ENCODE results near the gene LRFN3. TPM values are rescaled to one million over a fixed set of nuclear protein-coding genes. Genes with fewer than 3 reads are reported as not detected.
A peak's percentile ranks its signal among the peaks of the same experiment; 100 is the strongest.
"Not testable (repeated sequence)": the region's sequence is repeated elsewhere in the genome, so short reads cannot be mapped to it uniquely, and the experiment has no call there.

The LRFN3 gene
- total RNA-seq, 2 experiments from 2014 or later, result 4.0 TPM

DNA sequence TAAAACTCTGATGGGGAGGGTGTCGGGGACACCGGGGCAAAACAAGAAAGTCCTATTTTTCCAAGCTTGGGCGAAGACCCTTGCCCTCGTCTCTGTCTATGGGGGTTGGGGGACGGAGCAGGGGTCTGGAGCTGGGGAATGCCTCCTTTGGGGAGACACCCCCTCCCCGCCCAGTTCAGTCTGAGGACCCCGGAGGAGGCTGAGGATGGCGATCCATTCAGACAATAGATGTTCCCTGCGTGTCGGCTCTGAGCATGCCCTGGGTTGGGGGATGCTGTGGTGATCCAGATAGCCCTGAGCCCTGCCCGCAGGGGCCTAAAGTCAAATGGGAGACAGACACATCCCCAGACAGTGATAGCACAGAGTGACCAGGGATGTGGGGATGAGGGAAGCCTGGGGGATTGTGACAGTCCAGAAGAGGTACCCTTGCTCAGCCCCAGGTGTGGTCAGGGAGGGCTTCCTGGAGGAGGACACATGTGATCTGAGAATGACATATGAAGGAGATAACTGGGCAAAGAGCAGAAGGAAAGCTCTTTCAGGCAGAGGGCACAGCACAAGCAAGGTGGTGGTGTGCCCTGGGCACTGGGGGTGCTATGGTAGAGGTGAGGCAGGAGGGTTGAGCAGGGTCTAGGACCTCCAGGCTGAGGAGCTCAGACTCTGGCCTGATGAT lies 9.1 kb downstream of the LRFN3 start:
- no peak for DNase-seq
- Mint-ChIP-seq H3K4me3 (no peak overlapping the region), H3K36me3 (ENCODE audit: low read depth) (peaks cover 3% of the 10 kb centered on the region), H3K27me3 (ENCODE audit: low read depth) (no peaks in the 10 kb centered on the region), H3K4me1 (ENCODE audit: low read depth) (peaks cover 10% of the 10 kb centered on the region), H3K27ac (no peak overlapping the region), H3K9me3 (no peaks in the 10 kb centered on the region)
- intact Hi-C loops (cut with micrococcal nuclease), result no loop called here
- CTCF ChIA-PET, result interaction anchor here (0.6 kb wide), 1 partner anchor 222 kb away, joined by 3 read pairs; no protein-coding TSS in a partner anchor

DNA sequence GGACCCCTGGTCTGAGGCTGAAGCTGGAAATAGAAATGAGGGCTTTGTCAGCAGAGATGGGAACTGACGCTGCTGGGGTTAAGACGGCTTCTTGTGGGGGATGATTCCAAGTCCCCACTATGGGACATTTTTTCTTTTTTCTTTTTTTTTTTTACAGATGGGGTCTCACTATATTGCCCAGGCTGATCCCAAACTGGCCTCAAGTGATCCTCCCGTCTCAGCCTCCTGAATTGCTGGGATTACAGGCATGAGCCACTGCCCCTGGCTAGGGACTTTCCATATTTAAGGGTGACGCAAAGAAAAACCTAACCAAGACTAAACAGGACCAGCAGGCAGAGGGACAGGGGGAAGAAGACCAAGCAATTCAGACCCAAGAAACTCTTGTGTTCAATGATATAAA lies 10.0 kb downstream of the LRFN3 start:
- no peak for DNase-seq
- Mint-ChIP-seq H3K4me3 (no peak overlapping the region), H3K9me3 (no peaks in the 10 kb centered on the region), H3K27ac (no peak overlapping the region), H3K36me3 (ENCODE audit: low read depth) (peaks cover 3% of the 10 kb centered on the region), H3K27me3 (ENCODE audit: low read depth) (no peaks in the 10 kb centered on the region), H3K4me1 (ENCODE audit: low read depth) (peaks cover 14% of the 10 kb centered on the region)
- intact Hi-C loops (cut with micrococcal nuclease), result no loop called here
- CTCF ChIA-PET, result interaction anchor here (0.6 to 1.5 kb wide), 4 partner anchors 179 to 424 kb away, joined by 3 to 4 read pairs (median 3); no protein-coding TSS in a partner anchor

DNA sequence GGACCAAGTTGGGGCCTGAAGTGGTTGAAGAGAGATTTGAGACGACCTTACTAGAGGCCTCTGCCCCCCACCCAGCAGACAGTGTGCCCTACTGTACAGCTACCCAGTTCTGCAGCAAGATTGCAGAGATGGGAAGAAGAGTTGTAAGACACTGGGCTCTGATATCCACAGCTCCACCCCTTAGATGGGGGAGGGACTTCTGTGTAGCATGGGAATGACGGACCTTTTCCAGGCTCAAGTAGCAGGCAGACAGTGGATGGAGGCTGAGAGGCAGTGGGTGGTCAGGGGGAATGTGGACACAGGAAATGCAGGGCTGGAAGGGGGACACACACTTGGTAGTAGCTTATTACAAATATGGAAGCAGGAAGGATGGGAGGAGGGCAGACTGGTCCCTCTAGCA lies 13.0 kb downstream of the LRFN3 start:
- no peak overlapping the region for H3K27ac Mint-ChIP-seq
- no peak overlapping the region for H3K4me3 Mint-ChIP-seq
- H3K36me3 Mint-ChIP-seq (ENCODE audit: low read depth), result peaks cover under 1% of the 10 kb centered on the region
- H3K27me3 Mint-ChIP-seq (ENCODE audit: low read depth), result no peaks in the 10 kb centered on the region
- peaks cover 29% of the 10 kb centered on the region for H3K4me1 Mint-ChIP-seq (ENCODE audit: low read depth)
- intact Hi-C loops (cut with micrococcal nuclease), result no loop called here
- no peaks in the 10 kb centered on the region for H3K9me3 Mint-ChIP-seq
- DNase-seq, result no peak
- CTCF ChIA-PET, result interaction anchor here (0.8 to 1.6 kb wide), 3 partner anchors 10 to 65 kb away, joined by 3 to 9 read pairs (median 4); partner anchors contain the start of gene ALKBH6

DNA sequence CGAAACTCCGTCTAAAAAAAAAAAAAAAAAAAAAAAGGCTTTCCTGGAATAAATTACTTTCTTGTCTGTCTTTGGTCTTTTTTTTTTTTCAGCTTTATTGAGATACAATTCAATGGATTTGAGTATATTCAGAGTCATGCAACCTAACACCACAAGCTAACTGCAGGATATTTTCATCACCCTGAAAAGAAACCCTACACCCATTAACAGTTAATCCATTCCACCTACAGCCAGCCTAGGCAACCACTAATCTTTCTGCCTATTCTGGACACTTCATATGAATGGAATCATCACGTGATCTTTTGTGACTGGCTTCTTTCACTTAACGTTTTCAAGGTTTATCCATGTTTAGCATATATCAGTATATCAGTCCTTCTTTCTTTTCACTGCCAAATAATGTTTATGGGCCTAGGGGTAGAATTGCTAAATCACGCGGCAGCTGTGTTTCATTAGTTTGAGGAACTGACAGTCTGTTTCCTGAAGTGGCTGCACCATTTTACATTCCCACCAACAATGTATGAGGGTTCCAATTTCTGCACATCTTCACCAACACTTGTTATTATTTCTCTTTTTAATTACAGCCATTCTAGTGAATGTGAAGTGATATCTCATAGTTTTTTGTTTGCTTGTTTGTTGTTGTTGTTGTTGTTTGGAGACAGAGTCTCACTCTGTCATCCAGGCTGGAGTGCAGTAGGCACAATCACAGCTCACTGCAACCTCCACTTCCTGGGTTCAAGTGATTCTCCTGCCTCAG lies 19.9 kb downstream of the LRFN3 start:
- CTCF ChIA-PET, result interaction anchor here (0.6 kb wide), 1 partner anchor 96 kb away, joined by 3 read pairs; no protein-coding TSS in a partner anchor
- H3K4me1 Mint-ChIP-seq (ENCODE audit: low read depth), result peaks cover 42% of the 10 kb centered on the region
- intact Hi-C loops (cut with micrococcal nuclease), result no loop called here
- H3K27ac Mint-ChIP-seq, result no peak overlapping the region
- peaks cover 7% of the 10 kb centered on the region for H3K9me3 Mint-ChIP-seq
- no peak for DNase-seq
- H3K36me3 Mint-ChIP-seq (ENCODE audit: low read depth), result no peaks in the 10 kb centered on the region
- no peaks in the 10 kb centered on the region for H3K27me3 Mint-ChIP-seq (ENCODE audit: low read depth)
- no peak overlapping the region for H3K4me3 Mint-ChIP-seq

- CTCF ChIA-PET, result interaction anchor here (1.5 kb wide), 1 partner anchor 10 kb away, joined by 4 read pairs; no protein-coding TSS in a partner anchor
- H3K36me3 Mint-ChIP-seq (ENCODE audit: low read depth); DNase-seq; H3K27ac Mint-ChIP-seq; H3K27me3 Mint-ChIP-seq (ENCODE audit: low read depth); H3K9me3 Mint-ChIP-seq; H3K4me3 Mint-ChIP-seq; intact Hi-C loops (cut with micrococcal nuclease): not testable (repeated sequence)
- H3K4me1 Mint-ChIP-seq (ENCODE audit: low read depth), result peaks cover 41% of the 10 kb centered on the region
Measured at GRCh38 chr19:35957411-35957810, 21.2 kb downstream of the LRFN3 start.

- CTCF ChIA-PET, result interaction anchor here (0.9 to 1.6 kb wide), 6 partner anchors 8 to 168 kb away, joined by 3 to 9 read pairs (median 4); no protein-coding TSS in a partner anchor
- Mint-ChIP-seq H3K27ac (no peak overlapping the region), H3K4me3 (no peak overlapping the region)
Measured at GRCh38 chr19:35958660-35959039, 22.5 kb downstream of the LRFN3 start.

GRCh38 chr19:35959040-35959967 lies 23.1 kb downstream of the LRFN3 start:
- peak; percentile 75 for DNase-seq
- peaks cover 7% of the 10 kb centered on the region for H3K9me3 Mint-ChIP-seq
- no peak overlapping the region for H3K27ac Mint-ChIP-seq
- H3K4me3 Mint-ChIP-seq, result peak overlapping the region; percentile 38
- intact Hi-C loops (cut with micrococcal nuclease), result no loop called here
- no peaks in the 10 kb centered on the region for H3K27me3 Mint-ChIP-seq (ENCODE audit: low read depth)
- H3K36me3 Mint-ChIP-seq (ENCODE audit: low read depth), result no peaks in the 10 kb centered on the region
- CTCF ChIA-PET, result interaction anchor here (1.1 to 1.6 kb wide), 5 partner anchors 8 to 38 kb away, joined by 3 to 9 read pairs (median 4); no protein-coding TSS in a partner anchor
- peaks cover 26% of the 10 kb centered on the region for H3K4me1 Mint-ChIP-seq (ENCODE audit: low read depth)

More at GRCh38 chr19:35958660-35959039, 22.5 kb downstream of the LRFN3 start:
- DNase-seq, result no peak
- no peaks in the 10 kb centered on the region for H3K36me3 Mint-ChIP-seq (ENCODE audit: low read depth)
- intact Hi-C loops (cut with micrococcal nuclease), result no loop called here
- H3K9me3 Mint-ChIP-seq, result peaks cover 7% of the 10 kb centered on the region
- no peaks in the 10 kb centered on the region for H3K27me3 Mint-ChIP-seq (ENCODE audit: low read depth)
- H3K4me1 Mint-ChIP-seq (ENCODE audit: low read depth), result peaks cover 32% of the 10 kb centered on the region

DNA sequence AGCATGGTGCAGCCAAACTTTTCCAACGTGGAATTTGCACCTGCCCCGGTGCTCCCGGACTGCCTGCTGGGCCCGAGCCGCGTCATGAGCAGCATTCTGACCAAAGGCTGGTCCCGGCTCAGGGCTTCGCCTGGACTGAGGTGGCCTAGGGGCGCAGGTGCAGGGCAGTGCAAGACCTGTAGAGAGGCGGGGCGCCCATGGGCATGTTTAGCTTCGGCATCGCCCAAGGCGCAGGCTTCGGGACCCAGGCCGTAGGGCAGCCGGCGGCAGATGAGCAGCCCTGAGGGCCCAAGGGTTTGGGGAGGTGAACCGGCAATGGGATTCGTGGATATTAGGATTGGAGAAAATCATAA lies 23.8 kb downstream of the LRFN3 start:
- Mint-ChIP-seq H3K36me3 (ENCODE audit: low read depth) (no peaks in the 10 kb centered on the region), H3K27me3 (ENCODE audit: low read depth) (no peaks in the 10 kb centered on the region), H3K27ac (no peak overlapping the region), H3K9me3 (peaks cover 7% of the 10 kb centered on the region), H3K4me1 (ENCODE audit: low read depth) (peaks cover 23% of the 10 kb centered on the region), H3K4me3 (peak overlapping the region; percentile 38)
- intact Hi-C loops (cut with micrococcal nuclease), result no loop called here
- CTCF ChIA-PET, result no interaction called here
- no peak for DNase-seq

GRCh38 chr19:35960432-35960972 lies 24.3 kb downstream of the LRFN3 start:
- no peak overlapping the region for H3K27ac Mint-ChIP-seq
- H3K4me1 Mint-ChIP-seq (ENCODE audit: low read depth), result peaks cover 19% of the 10 kb centered on the region
- peaks cover 4% of the 10 kb centered on the region for H3K9me3 Mint-ChIP-seq
- H3K27me3 Mint-ChIP-seq (ENCODE audit: low read depth), result no peaks in the 10 kb centered on the region
- H3K36me3 Mint-ChIP-seq (ENCODE audit: low read depth), result no peaks in the 10 kb centered on the region
- CTCF ChIA-PET, result no interaction called here
- intact Hi-C loops (cut with micrococcal nuclease), result no loop called here
- H3K4me3 Mint-ChIP-seq, result peak overlapping the region; percentile 11
- DNase-seq, result no peak

DNA sequence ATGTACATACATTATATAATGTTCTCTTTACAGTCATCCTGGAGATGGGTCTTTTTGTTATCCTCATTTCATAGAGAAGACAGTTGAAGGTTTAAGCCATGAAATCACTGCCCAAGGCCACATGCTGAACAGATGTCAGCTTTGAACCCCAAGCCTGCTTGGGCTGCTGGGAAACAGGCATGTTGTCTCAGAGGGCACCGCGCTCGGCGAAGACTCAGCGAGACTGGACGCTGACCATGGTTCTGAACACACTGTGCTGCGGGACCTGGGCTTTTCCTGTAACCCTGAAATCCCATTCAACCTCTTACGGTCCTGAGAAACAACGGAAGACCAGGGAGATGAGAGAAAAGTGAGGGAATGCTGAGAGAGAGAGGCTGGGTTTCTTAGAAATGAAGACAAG lies 27.3 kb downstream of the LRFN3 start:
- Mint-ChIP-seq H3K36me3 (ENCODE audit: low read depth) (no peaks in the 10 kb centered on the region), H3K27me3 (ENCODE audit: low read depth) (no peaks in the 10 kb centered on the region), H3K4me3 (no peak overlapping the region), H3K4me1 (ENCODE audit: low read depth) (peaks cover 9% of the 10 kb centered on the region), H3K9me3 (no peaks in the 10 kb centered on the region), H3K27ac (no peak overlapping the region)
- intact Hi-C loops (cut with micrococcal nuclease), result no loop called here
- CTCF ChIA-PET, result no interaction called here
- peak; percentile 71 for DNase-seq

DNA sequence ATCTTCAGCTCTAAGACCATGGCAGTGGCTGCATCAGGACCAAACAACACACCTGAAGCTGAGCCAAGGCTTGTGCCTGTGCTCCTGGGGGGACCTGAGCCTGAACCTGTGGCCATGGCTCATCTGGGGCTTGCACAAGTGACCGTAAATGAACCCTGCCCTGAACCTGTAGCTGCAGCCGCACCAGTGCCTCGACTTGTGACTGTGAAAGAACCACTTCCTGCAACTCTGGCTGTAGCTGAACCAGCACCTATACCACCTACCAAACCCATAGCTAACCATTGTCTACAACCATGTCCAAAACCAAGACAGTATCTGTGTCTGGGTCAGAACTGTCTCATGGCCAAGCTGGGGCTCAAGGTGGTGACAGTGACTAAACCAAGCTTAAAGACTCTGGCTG lies 30.6 kb downstream of the LRFN3 start:
- Mint-ChIP-seq H3K4me3 (no peak overlapping the region), H3K27ac (no peak overlapping the region), H3K9me3 (no peaks in the 10 kb centered on the region), H3K27me3 (ENCODE audit: low read depth) (no peaks in the 10 kb centered on the region), H3K4me1 (ENCODE audit: low read depth) (peaks cover 3% of the 10 kb centered on the region), H3K36me3 (ENCODE audit: low read depth) (no peaks in the 10 kb centered on the region)
- CTCF ChIA-PET, result interaction anchor here (0.9 kb wide), 1 partner anchor 8 kb away, joined by 4 read pairs; no protein-coding TSS in a partner anchor
- intact Hi-C loops (cut with micrococcal nuclease), result no loop called here
- DNase-seq, result no peak

- H3K36me3 Mint-ChIP-seq (ENCODE audit: low read depth), result no peaks in the 10 kb centered on the region
- no peaks in the 10 kb centered on the region for H3K9me3 Mint-ChIP-seq
- peaks cover 6% of the 10 kb centered on the region for H3K27me3 Mint-ChIP-seq (ENCODE audit: low read depth)
- peaks cover 3% of the 10 kb centered on the region for H3K4me1 Mint-ChIP-seq (ENCODE audit: low read depth)
- intact Hi-C loops (cut with micrococcal nuclease), result no loop called here
- no peak overlapping the region for H3K4me3 Mint-ChIP-seq
- no peak overlapping the region for H3K27ac Mint-ChIP-seq
- CTCF ChIA-PET, result no interaction called here
- no peak for DNase-seq
Measured at GRCh38 chr19:35973487-35973886, 37.3 kb downstream of the LRFN3 start.

Measured in activated naive CD4-positive, alpha-beta T cell treated with anti-CD3 and anti-CD28 coated beads for 36 hours (primary cell).